Stimulated activated effector memory CD8-positive, alpha-beta T cell treated with anti-CD3 and anti-CD28 coated beads, Interleukin-12 subunit alpha, Interleukin-12 subunit beta, amount 100 ng/mL, for 72 hours (primary cell): ENCODE data around the gene CPNE9.
"Not testable (repeated sequence)": the region's sequence is repeated elsewhere in the genome, so short reads cannot be mapped to it uniquely, and the experiment has no call there.

Experiments
- ATAC-seq: fragments of 150-1000 bp; cut with Tn5 transposase; 2 replicates; pipeline ENCODE4 v1.10.0; 2021
- DNase-seq, 2 donors: peaks; one replicate each; pipeline ENCODE4 v3.0.0; 2021 to 2022; ENCODE audit warnings: low spot score in 2 of 2
- H3K27ac Mint-ChIP-seq: one replicate; pipeline ENCODE4 v1.8.0; 2022; ENCODE audit warnings: mild to moderate bottlenecking, mixed read lengths
- H3K36me3 Mint-ChIP-seq: one replicate; pipeline ENCODE4 v1.8.0; 2022; ENCODE audit warnings: mild to moderate bottlenecking, mixed read lengths
- H3K4me1 Mint-ChIP-seq: one replicate; pipeline ENCODE4 v1.8.0; 2022; ENCODE audit warnings: mixed read lengths
- H3K4me3 Mint-ChIP-seq: one replicate; pipeline ENCODE4 v1.8.0; 2022; ENCODE audit warnings: mild to moderate bottlenecking, mixed read lengths
- H3K9me3 Mint-ChIP-seq: one replicate; pipeline ENCODE4 v1.8.0; 2022; ENCODE audit warnings: mixed read lengths

Gene CPNE9

DNA sequence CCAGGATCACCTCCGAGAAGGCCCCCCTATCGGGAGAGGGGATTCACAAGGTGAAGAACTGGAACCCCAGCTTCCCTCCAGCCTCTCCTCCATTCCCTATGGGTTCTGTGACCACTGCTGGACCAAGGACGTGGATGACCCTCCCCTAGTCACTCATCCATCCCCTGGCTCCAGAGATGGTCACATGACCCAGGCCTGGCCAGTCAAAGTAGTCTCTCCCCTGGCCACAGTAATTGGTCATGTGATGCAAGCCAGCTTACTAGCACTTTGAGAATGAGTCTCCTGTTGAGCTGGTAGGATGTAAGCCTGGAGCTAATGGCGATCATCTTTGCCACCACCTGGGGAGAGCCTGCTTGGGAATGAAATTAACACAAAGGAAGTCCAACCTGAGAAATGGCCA is 62.2 kb downstream of the CPNE9 start:
- Mint-ChIP-seq H3K27ac (peak overlapping the region; percentile 74), H3K9me3 (no peaks in the 10 kb centered on the region), H3K4me1 (peaks cover 54% of the 10 kb centered on the region), H3K4me3 (no peak overlapping the region), H3K36me3 (peaks cover 84% of the 10 kb centered on the region)
- no peak for ATAC-seq
- DNase-seq, result no peak

DNA sequence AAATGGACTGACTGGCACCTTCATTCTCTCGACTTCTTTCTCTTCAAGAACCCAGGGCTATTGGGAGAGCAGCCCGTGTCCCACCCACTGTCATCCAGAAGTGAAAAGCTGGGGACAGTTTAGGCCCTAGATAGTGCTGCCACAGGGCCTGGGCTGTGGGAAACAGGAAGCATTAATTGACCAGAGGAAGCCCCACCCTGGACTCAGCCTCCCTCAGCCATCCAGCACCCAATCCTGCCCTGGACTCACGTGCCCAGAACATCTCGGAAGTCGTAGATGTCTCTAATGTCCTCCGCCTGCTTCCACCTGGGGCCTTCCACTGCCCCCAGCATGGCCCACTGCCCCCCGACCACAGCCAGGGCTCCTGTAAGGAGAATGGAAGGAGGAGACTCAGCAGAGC is 63.8 kb downstream of the CPNE9 start:
- H3K4me1 Mint-ChIP-seq, result peaks cover 58% of the 10 kb centered on the region
- DNase-seq (no peak), ATAC-seq (no peak)
- no peaks in the 10 kb centered on the region for H3K9me3 Mint-ChIP-seq
- peak overlapping the region; percentile 80 for H3K4me3 Mint-ChIP-seq
- peaks cover 70% of the 10 kb centered on the region for H3K36me3 Mint-ChIP-seq
- peak overlapping the region; percentile 90 for H3K27ac Mint-ChIP-seq

DNA sequence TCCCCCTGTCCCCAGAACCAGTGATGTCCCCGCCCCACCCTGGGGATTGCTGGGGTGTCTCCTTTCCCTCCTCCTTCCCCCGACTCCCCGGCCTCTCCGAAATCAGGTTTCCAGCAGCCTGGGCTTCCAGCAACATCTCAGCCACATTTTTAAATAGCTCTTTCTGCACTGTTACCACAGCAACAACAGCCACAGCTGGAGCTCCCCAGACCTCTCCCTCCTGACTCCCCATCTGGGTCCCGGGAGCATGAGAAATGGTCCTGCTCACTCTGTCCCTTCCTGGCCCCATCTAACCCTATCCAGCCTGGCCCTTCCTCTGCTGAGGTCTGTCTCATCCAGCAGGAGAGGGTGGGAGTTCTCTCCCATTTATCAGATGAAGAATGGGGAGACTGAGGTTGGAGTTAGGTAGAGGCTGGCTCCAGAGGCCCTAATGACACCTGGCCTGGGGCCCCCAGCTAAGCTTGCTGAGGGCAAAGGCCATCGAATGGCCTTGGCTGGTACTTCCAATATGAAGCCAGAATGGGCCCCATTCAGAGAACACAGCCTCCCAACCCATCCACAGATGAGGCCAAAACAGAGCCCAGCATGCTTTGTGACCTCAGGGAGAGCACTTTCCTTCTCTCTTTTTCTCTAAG is 64.6 kb downstream of the CPNE9 start:
- peaks cover 58% of the 10 kb centered on the region for H3K4me1 Mint-ChIP-seq
- H3K36me3 Mint-ChIP-seq, result peaks cover 62% of the 10 kb centered on the region
- no peak for DNase-seq
- H3K4me3 Mint-ChIP-seq, result peak overlapping the region; percentile 80
- no peaks in the 10 kb centered on the region for H3K9me3 Mint-ChIP-seq
- H3K27ac Mint-ChIP-seq, result peak overlapping the region; percentile 90
- no peak for ATAC-seq

DNA sequence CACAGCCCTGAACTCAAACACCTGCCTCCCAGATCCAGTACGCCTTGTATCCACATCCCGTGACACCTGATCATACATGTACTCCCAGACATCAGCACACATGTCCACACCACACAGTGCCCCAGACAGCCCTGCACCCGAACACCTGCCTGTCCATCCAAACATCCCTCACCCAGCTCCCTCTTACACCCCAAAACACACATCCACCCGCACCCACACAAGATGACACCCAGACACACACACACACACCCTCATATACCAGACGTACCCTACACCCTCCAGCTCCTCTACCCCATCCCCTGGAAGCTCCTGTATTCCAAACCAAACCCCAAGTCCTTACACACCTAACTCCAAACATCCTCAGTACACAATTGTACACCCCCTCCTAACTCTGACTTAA is 65.4 kb downstream of the CPNE9 start:
- Mint-ChIP-seq H3K27ac (peak overlapping the region; percentile 90), H3K9me3 (no peaks in the 10 kb centered on the region), H3K4me3 (peak overlapping the region; percentile 80), H3K36me3 (peaks cover 54% of the 10 kb centered on the region), H3K4me1 (peaks cover 58% of the 10 kb centered on the region)
- DNase-seq (no peak), ATAC-seq (peak; percentile 3)

DNA sequence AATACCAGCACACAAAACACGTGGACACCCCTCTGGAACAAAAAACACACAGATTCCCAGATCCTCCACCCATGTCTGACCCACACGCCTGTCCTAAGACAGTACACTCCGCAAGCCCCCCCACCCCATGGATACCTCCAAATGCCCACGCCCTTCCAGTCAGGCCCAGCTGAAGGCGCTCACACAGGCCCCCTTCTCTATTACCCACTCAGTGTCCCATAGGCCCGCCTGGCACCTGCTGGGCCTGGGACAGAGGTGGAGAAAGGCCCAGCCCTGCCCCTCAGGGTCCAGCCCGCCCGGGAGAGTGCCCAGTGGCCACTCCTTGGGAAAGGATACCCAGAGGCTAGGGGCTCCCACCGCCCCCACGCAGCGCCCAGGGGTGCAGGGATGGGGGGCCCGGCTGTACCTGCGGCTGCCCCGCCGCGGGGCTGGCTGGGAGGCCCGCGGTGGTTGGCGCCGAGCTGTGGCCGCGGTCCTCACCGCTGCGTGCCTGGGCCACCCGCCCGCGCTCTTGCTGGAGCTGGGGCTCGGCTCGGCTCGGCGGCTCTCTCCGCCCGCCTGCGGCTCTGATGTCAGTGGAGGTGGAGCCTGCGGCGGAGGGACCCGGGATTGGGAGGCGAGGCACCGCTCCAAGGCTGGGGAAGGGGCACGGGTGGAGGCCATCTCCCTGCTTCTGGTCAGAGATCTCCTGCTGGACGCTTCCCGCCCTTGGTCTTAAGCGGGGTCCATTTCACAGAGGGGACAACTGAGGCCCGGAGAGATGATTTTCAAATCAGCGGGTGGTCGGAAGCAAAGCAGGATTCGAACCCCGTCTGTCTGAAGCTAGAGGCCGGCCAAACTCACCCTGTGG is 66.0 kb downstream of the CPNE9 start, which contains the start of gene CAMK1:
CAMK1 (minus strand) TSS at position 522 of the 850 bp plus-strand sequence. CDS start 2,198 bp downstream, outside the sequence.
- Mint-ChIP-seq H3K4me1 (peaks cover 58% of the 10 kb centered on the region), H3K36me3 (peaks cover 48% of the 10 kb centered on the region), H3K9me3 (no peaks in the 10 kb centered on the region), H3K27ac (peak within 1 kb of the TSS; percentile 90), H3K4me3 (peak within 1 kb of the TSS; percentile 80)
- ATAC-seq, result peak; percentile 96
- DNase-seq, result peak; percentile 59 to 81

DNA sequence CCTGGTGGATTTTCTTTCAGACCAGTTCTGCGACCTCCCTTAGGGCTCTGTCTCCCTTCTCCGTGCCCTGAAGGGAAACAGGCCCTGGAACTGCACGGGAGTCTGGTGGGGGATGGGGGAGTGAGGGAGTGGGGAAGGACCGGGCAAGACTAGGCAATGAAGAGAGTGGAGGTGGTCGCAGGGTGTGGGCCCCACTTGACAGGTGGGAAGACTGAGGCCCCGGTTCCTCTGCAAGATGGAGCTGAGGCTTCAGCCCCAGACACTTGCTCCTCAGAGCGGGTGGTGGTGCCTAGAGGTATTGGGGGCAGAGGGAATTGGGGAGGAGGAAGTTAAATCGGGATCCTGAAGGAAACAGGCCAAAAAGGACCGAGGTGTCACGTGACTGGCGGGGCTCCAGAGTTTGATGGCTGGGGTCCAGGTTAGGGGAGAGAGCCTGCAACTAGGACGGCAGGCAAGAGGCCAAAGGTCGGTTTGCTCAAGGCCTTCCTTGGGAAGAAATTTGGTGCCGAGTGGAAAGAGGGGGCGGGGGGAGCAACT is 66.7 kb downstream of the CPNE9 start:
- H3K4me1 Mint-ChIP-seq, result peaks cover 53% of the 10 kb centered on the region
- ATAC-seq (no peak), DNase-seq (no peak)
- peaks cover 41% of the 10 kb centered on the region for H3K36me3 Mint-ChIP-seq
- H3K27ac Mint-ChIP-seq, result peak overlapping the region; percentile 90
- peak overlapping the region; percentile 80 for H3K4me3 Mint-ChIP-seq
- no peaks in the 10 kb centered on the region for H3K9me3 Mint-ChIP-seq

DNA sequence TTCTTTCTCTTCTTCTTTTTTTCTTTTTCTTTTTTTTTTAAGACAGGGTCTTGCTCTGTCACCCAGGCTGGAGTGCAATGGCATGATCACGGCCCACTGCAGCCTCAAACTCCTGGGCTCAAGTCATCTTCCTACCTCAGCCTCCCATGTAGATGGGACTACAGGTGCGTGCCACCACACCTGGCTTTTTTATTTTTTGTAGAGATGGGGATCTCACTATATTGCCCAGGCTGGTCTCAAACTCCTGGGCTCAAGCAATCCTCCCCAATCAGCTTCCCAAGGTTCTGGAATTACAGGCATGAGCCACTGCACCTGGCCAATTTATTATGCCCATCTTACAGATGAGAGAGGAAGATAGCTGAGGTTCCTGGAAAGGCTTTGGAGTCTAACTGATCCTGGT is 67.4 kb downstream of the CPNE9 start:
- H3K36me3 Mint-ChIP-seq, result peaks cover 34% of the 10 kb centered on the region
- H3K4me1 Mint-ChIP-seq, result peaks cover 49% of the 10 kb centered on the region
- not testable (repeated sequence) for ATAC-seq, DNase-seq, H3K9me3 Mint-ChIP-seq
- H3K27ac Mint-ChIP-seq, result peak overlapping the region; percentile 90
- H3K4me3 Mint-ChIP-seq, result peak overlapping the region; percentile 80

DNA sequence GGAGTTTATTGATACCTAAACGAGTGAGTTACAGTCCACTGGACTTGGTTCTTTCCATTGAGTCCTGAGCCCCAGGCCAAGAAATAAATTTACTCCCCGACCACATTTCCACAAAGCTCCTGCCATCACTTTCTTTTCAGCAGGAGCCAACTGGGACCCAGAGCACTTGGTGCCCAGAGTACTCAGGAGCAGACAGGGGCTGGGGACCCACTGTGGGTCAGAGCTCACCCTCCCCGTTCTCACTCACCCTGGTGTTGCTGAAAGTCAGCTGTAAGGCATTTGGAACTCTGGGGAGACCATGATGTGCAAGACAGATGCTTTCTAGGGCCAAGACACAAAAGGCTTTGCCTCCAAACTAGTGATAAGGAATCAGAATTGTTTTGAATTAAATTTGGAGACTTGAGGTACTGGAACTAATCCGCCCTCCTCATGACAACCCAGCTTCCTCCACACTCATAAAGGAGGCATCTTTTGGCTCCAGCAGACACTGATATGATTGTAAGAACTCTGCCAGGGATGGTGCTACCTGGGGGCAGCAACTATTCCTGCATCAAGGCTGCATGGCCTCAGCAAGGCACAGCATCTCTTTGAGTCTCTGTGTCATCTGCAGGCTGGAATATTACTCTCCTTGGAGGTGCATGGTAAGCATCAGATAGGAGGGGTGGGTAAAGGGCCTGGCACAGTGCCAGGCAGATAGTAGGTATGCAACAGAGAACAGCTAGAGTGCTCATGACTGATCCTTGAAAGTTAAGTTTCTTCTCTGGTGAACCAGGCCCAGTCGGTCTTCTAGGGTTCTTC is 73.5 kb downstream of the CPNE9 start:
- H3K4me1 Mint-ChIP-seq, result peaks cover 62% of the 10 kb centered on the region
- ATAC-seq, result no peak

DNA sequence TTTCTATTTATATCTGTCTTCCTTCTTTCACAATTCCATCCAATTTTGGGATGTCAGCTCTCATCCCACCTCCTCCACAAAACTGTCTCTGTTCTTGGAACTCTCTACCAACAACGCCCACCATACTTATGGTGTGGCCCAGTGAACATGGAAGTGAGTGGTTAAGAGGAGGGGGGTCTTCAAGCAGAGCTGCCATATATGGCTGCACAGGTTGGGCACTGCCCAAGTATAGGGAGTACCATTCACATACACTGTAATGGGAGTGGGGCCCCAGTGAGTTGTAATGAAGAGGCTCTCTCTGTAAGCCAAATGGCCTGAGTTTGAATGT is 74.0 kb downstream of the CPNE9 start:
- DNase-seq (no peak), ATAC-seq (peak; percentile 42)
- Mint-ChIP-seq H3K36me3 (peaks cover 53% of the 10 kb centered on the region), H3K4me1 (peaks cover 68% of the 10 kb centered on the region), H3K4me3 (peak overlapping the region; percentile 71), H3K9me3 (no peaks in the 10 kb centered on the region), H3K27ac (peak overlapping the region; percentile 99)

More for the DNA sequence above, 73.5 kb downstream of the CPNE9 start:
- peak overlapping the region; percentile 71 for H3K4me3 Mint-ChIP-seq
- H3K9me3 Mint-ChIP-seq, result no peaks in the 10 kb centered on the region
- H3K36me3 Mint-ChIP-seq, result peaks cover 47% of the 10 kb centered on the region
- peak overlapping the region; percentile 99 for H3K27ac Mint-ChIP-seq
- no peak for DNase-seq

DNA sequence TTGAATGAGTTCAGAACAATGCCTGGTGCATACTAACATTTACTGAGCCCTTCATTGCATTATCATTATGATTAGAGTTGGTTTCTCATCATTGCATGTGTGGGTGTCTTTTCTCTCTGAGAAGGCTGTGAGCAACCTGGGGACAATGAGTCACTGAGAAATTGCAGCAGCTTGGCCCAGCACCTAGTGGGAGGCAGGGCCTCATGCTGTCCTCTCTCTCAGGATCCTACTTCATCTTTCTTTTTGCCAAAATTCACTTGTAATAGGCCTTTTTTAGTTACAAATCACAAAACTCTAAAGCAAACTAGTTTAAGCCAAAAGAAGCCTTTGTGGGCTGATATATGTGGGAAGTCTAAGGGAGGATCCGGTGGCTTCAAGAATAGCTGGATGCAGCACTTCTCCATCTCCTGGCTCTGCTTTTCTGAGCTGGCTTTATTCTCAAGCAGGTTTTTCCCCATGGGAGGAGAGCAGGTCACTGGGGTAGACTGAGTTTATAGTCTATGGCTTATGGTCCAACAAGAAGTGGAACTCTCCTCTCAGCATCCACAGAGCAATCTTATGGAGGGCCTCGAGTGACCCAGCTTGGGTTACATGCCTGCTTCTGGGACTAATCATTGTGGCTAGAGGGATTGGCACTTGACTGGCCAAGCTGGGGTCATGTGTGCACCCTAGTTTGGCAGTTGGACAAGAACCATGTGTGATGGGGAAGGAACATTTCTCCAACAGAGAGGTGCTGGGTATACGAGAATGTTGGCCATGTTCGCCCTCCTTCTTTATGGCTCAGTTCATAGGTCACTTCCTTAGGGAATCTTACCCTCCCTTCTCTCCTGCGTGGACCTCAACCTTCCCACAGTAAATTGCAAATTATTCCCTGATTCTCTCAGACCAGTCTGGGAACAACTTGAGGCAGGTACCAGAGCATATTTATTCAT is 74.8 kb downstream of the CPNE9 start:
- Mint-ChIP-seq H3K36me3 (peaks cover 60% of the 10 kb centered on the region), H3K4me1 (peaks cover 71% of the 10 kb centered on the region), H3K4me3 (peak overlapping the region; percentile 71), H3K9me3 (no peaks in the 10 kb centered on the region), H3K27ac (peak overlapping the region; percentile 99)
- ATAC-seq, result peak; percentile 92
- DNase-seq, result peak; percentile 23 to 70

DNA sequence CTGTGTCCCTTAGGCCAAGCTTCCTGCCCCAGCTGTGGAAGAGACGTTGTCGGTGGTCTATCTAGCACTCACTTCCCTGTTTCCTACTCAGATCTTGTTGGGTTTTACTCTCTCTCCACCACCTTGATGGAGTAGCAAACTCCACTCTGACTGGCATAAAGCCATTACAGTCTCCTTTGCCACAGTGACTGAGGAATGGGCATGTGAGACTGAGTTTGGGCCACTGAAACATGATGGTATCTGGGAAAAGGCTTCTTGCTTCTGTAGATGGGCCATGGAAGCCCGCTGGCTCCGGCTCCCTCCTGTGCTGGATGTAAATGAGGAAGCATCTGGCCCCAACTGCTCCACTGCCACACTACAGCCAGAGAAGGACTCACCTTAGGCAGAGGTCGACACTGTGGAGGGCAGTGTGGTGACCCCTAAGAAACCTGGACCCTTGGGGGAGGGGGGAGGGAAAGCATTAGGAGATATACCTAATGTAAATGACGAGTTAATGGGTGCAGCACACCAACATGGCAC is 75.5 kb downstream of the CPNE9 start:
- ATAC-seq (no peak), DNase-seq (no peak)
- Mint-ChIP-seq H3K4me1 (peaks cover 71% of the 10 kb centered on the region), H3K9me3 (no peaks in the 10 kb centered on the region), H3K27ac (peak overlapping the region; percentile 99), H3K36me3 (peaks cover 67% of the 10 kb centered on the region), H3K4me3 (peak overlapping the region; percentile 71)
